Stimulated activated CD8-positive, alpha-beta memory T cell treated with anti-CD3 and anti-CD28 coated beads, Interleukin-7, amount 100 ng/mL, for 4 hours (primary cell): ENCODE data around the gene PLXNA2.

ENCODE experiments used
- DNase-seq, 2 donors: peaks; one replicate each; pipeline ENCODE4 v3.0.0-alpha.2; 2020; ENCODE audit warnings: low read depth in 2 of 2

Gene PLXNA2

GRCh38 chr1:208242941-208243526 lies 1.1 kb downstream of the PLXNA2 start:
- DNase-seq, result no peak

- no peak for DNase-seq
Observed at GRCh38 chr1:208242146-208242545, 2.0 kb downstream of the PLXNA2 start.

GRCh38 chr1:208241512-208241911 lies 2.7 kb downstream of the PLXNA2 start:
- DNase-seq, result no peak

GRCh38 chr1:208240662-208241355 lies 3.4 kb downstream of the PLXNA2 start:
- no peak for DNase-seq

- no peak for DNase-seq
Observed at GRCh38 chr1:208239473-208240381, 4.5 kb downstream of the PLXNA2 start.

- no peak for DNase-seq
Observed at GRCh38 chr1:208238710-208239472, 5.3 kb downstream of the PLXNA2 start.

- no peak for DNase-seq
Observed at GRCh38 chr1:208237241-208237640, 6.9 kb downstream of the PLXNA2 start.

GRCh38 chr1:208235982-208236761 lies 8.0 kb downstream of the PLXNA2 start:
- no peak for DNase-seq

- no peak for DNase-seq
Observed at GRCh38 chr1:208235356-208235981, 8.7 kb downstream of the PLXNA2 start.

GRCh38 chr1:208234721-208235120 lies 9.5 kb downstream of the PLXNA2 start:
- DNase-seq, result no peak

GRCh38 chr1:208233978-208234377 lies 10.2 kb downstream of the PLXNA2 start:
- no peak for DNase-seq

- DNase-seq, result no peak
Observed at GRCh38 chr1:208233546-208233945, 10.6 kb downstream of the PLXNA2 start.

- no peak for DNase-seq
Observed at GRCh38 chr1:208232662-208233038, 11.5 kb downstream of the PLXNA2 start.

- DNase-seq, result no peak
Observed at GRCh38 chr1:208231881-208232661, 12.1 kb downstream of the PLXNA2 start.

GRCh38 chr1:208230668-208231529 lies 13.3 kb downstream of the PLXNA2 start:
- DNase-seq, result no peak

GRCh38 chr1:208228550-208228949 lies 15.6 kb downstream of the PLXNA2 start:
- no peak for DNase-seq

GRCh38 chr1:208228026-208228425 lies 16.2 kb downstream of the PLXNA2 start:
- DNase-seq, result no peak

GRCh38 chr1:208227366-208227765 lies 16.8 kb downstream of the PLXNA2 start:
- no peak for DNase-seq
